ENCODE data around the gene RPL37.

DNA sequence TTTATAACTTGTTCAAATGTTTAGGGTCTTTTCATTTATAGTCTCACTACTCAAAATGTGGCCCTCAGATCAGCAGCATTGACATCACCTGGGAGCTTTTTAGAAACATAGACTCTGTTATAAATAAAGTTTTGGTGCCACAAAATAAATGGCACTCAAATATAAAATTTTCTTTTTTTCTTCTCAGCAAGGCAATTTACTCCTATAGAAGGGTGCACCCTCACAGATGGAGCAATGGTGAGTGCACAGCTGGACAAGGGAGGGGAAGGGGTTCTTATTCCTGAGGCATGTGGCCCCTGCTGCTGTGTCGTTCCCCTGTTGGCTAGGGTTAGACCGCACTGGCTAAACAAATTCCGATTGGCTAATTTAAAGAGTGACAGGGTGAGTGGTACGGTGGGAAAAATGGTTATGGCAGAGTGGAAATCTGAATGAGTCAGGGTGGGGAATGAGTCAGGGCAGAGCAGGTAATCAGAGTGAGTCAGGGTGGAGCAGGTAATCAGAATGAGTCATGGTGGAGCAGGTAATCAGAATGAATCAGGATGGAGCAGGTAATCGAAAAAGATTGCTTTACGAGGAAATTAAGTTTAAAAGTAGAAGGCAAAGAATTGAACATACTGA is 42.5 kb upstream of the RPL37 start:
- TF ChIP-seq GATA2 (IDR thresholded peaks at IDR 0.05; ENCODE audit: low read depth, low read length) (no peak), GATA3 (IDR thresholded peaks at IDR 0.05; ENCODE audit: low read depth, low read length) (no peak)
